HT-29 (cell line): ENCODE results near the gene NTM. TPM values are rescaled to one million over a fixed set of nuclear protein-coding genes. Genes with fewer than 3 reads are reported as not detected.
A peak's percentile ranks its signal among the peaks of the same experiment; 100 is the strongest.
"Not testable (repeated sequence)": the region's sequence is repeated elsewhere in the genome, so short reads cannot be mapped to it uniquely, and the experiment has no call there.

Source experiments
- DNase-seq: peaks from one replicate; pipeline ENCODE4 v3.0.0-alpha.2; 2015; ENCODE audit warnings: low spot score
- total RNA-seq: library from RNA; depleted of rRNA; stranded (reverse); fragments of >200 nt; shearing (Covaris generic); gene quantifications from 2 replicates; pipeline ENCODE4 v1.2.3, GENCODE V29; 2014; rRNA removed

The NTM gene
- not detected in 2 replicates for total RNA-seq

GRCh38 chr11:131370090-131370751, at the start of gene NTM:
NTM (plus strand) TSS chr11:131370615.
- DNase-seq: peak; percentile 28

DNA sequence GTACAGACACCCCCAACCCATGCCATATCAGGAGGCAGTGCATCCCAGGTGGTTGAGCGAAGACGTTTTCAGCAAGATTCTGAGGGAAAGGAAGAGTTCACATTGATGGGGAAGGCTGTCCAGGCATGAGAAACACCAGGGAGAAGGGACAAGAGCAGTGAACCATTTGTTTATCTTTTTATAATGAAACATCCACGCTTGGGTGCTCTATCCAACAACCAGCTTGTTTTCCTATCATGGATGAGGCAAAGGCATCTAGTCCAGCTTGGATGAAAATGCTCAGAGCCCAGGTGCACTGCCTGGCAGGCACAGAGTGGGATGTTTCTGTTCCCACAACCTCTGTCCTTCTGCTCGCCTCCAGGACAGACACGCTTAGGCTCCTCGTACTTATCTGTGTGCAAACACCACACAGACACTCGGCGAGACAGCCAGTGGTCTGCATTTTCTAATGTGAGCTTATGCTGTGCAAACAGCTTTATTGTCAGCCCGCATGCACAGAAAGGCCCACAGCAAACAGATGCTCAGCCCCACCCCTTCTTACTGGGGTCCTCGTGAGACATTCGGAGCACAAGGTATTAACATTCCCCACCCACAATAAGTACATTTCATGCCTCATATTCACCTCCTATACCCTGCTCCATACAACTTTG, 45.4 kb upstream of the NTM start:
- DNase-seq: no peak

GRCh38 chr11:131326829-131327228, 43.6 kb upstream of the NTM start:
- no peak for DNase-seq

DNA sequence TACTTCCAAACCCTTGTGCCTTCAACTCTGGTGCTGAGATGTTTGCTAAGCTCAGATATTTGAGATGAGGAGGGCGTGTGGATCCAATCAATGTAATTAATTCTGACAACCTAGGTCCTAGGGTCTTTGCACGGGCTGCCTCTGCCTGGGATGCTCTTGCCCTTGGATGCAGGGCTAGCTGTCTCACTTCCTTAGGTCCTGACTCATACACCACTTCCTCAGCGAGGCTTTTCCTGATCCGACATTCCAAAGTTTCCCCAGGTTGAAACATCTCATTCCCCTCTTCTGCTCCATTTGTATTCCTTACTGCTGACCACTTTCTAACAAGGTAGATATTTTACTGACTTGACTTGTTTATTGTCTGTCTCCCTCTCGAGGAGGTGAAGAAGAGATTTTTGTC, 43.0 kb upstream of the NTM start:
- DNase-seq: no peak

DNA sequence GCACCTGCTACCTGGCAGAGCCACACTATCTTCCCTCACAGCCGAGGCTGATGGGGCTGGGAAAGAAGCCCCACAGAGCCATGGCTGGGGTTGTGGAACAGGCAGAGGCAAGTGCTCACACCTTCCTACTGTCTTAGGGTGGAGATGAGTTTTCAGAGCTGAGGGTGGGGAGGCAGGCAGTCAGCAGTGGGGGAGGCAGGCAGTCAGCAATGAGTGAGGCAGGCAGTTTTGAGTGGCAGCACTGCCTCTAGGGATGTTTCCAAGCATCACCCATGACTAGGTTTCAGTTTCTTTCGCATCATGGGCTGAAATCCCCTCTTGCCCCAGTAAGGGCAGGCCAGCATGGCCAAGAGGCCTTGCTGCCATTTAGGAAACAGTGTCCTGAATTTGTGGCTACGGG, 41.6 kb upstream of the NTM start:
- DNase-seq: no peak

DNA sequence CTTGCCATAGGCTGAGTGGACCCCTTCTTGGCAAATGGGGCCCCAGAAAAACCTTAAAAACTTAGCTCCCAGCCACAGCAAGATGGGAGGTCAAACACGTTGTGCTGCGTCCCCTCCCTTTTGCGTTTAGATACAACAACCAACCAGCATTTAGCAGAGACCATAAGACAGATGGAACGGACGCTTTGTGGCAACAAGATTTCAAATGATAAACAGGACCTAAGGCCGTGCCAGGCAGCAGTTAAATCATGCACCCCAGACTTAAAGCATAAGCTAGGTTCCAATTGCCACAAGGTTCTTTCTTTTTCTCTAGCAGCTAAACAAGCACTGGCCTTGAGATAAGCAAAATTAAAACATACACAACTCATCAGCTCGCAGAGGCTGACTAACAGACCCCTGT, 39.4 kb upstream of the NTM start:
- DNase-seq: no peak

DNA sequence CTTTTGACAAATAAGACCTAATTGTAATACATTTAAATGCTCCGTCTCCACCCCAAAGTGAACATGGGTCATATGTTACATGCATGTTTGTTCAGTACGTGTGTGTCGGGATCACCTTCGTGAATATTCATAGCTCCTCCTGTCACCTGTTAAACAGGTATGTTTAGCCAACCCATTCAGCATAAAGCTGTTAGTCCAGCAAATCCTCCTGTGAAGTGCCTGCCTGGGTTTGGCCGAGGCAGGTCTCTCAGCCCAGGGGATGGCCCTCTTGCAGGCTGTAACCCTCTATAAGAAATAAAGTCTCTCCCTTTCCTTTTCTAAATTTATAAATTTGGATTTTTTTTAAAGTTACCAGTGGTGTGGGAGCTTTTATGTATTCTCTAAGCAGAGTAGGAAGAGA, 38.9 kb upstream of the NTM start:
- no peak for DNase-seq

DNA sequence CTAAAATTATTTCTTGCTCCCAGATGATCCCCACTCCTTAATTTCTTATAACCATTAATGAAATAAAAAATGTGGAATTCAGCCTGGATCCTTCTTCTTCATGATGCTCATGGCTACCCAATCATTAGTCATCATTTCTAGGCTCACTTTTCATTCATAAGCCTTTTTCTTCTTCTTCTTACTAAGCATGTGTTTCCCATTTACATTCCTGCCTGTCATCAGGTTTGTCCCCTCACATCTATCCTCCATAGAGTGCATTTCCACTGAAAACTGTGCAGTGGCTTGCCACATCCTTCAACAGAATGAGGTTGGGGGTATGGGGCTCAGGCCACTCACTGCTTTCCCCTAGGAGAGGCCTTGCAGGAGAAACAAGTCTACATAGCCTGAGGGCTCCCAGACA, 35.8 kb upstream of the NTM start:
- no peak for DNase-seq

DNA sequence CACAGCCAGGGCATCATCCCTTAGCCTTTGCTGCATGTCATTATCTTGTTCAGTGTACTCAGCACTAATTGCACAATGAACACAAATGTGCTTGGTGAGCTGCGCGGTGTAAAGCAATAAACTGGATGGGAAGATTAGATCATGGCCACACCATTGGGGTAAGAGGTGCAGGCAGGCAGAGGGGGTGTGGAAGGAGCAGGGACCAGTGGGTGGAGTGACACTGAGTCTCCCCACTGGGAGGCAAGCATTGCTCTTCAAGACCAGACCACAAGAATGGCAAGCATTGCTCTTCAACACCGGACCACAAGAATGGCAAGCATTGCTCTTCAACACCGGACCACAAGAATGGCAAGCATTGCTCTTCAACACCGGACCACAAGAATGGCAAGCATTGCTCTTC, 28.5 kb upstream of the NTM start:
- not testable (repeated sequence) for DNase-seq

- not testable (repeated sequence) for DNase-seq
These were observed 28.0 kb upstream of the NTM start for GRCh38 chr11:131342442-131342841.

GRCh38 chr11:131345406-131345805, 25.0 kb upstream of the NTM start:
- no peak for DNase-seq

DNA sequence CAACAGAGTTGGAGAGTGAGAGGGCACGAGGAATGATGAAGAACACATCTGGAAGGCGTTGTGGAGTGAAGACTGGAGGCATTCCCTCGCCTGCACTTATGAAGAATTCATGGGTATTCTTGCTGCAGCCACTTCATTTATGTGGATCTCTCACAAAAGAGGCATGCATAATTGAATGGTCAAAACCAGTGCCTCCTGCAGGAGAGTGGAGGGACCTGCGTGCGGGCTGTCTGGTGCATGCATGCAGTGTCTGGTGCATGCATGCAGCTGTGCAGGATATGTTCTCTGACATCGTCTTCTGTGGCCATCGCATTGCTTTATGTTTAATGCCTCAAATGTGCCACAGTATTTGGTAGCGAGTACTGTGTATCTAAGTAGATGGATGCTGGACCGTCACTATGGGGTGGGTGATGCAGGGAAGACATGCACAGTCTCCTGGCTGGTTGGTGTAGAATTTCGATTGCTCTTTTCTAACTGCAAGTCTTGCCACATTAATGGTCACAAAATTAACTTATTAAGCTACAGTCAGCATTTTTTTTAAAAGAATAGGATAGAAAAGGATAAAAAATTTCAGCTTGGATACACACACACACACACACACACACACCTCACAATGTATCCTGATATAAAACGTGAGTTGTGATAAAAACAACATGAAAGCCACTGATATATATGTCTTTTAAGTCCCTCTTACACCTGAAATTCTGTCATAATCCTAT, 20.9 kb upstream of the NTM start:
- DNase-seq: no peak

DNA sequence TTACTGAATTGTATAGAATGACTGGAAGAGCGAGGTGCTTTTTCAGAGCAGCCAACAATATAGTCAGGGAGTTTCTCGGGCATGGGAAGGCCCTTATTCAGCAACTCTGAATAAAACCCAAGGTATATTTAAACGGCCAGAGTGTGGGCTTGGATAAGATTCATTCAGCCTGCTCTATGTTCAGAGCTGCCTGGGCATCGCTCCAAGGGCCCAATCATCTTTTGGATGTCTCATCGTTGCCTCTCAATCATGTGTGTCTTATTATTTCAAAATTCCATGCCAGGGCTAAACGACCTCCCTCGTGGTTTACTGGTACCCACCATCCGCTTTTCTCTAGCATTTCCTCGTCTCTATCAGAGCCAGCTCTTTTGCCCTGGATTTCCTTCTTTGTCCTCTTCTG, 19.5 kb upstream of the NTM start:
- DNase-seq: no peak

DNA sequence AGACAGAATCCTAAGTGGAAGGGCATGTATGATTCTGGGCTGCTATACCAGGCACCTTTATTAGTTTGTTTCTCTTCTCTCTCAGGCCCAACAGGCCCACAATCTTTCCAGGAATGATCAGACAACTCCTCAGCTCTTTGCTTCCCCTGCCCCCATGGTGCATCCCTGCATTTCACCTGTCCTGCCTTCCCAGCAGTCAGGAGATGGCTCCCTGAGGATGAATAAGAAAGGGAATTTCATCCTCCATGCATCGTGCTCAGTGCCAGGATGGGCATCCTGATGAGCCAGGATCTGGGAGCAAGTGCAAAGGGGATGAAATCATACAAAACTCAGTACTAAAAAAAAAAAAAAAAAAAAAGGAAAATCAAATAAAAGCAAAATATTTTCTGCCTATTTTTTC, 18.6 kb upstream of the NTM start:
- DNase-seq: no peak

GRCh38 chr11:131353766-131354165, 16.6 kb upstream of the NTM start:
- no peak for DNase-seq

GRCh38 chr11:131354251-131354701, 16.1 kb upstream of the NTM start:
- DNase-seq: no peak

DNA sequence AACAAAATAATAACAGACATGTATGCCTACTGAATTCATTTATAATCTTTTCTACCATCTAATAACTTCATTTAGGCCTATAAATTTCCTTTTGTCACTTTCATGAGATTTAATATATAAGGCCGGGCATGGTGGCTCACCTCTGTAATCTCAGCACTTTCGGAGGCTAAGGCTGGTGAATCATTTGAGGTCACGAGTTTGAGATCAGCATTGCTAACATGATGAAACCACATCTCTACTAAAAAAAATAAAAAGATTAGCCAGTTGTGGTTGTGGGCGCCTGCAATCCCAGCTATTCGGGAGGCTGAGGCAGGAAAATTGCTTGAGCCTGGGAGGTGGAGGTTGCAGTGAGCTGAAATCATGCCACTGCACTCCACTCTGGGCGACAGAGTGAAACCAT, 14.2 kb upstream of the NTM start:
- DNase-seq: no peak

DNA sequence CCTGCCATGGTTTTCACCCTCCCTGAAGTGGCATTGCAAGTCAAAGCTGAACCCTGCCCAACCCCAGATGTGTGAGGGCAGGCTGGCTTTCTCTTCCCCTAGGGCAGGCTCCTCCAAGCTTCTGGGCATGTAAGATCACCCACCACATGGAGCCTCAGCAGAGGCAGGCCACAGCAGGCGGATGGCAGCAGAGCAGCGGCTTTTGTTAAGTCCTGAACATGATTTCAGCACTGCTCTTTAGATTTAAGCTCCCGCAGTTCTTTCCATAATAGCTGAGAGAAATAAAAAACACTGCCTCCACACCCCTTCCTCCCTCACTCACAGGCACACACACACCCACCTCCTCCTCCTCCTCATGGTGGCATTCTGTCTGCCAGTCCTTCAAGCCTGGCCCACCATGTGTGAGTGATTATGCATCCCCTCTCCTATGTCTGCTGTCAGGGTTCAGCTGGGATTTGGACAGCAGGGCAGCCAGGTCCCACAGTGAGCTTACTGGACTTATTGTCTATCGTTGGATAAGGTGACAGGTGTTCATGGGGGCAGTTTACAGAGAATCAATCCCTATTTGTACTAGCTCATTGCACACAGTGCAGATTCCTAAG, 5.0 kb upstream of the NTM start:
- DNase-seq: no peak

- DNase-seq: no peak
These were observed 731 bp downstream of the NTM start for GRCh38 chr11:131370901-131371790.

DNA sequence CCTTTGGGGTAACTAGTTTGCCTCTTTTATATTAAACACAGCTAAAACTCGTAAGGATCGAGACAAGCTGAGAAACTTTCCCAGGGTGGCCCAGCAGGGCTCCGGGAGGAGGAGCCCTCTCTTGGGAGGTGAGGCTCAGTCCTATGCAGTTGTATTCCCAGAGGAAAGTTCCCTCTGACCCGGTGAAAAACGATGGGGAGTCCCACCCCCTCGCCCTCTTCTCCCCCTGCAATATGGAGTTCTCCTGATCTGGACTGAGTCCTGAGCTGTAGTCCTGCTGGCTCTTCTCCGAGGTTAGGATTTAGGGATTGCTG, 1.3 kb downstream of the NTM start:
- DNase-seq: no peak

- no peak for DNase-seq
These were observed 2.0 kb downstream of the NTM start for GRCh38 chr11:131372234-131372962.
